SIG-M5 treated with dmso at 0.1 percent for 504 hours (cell line): ENCODE results near the gene TRDN.
A peak's percentile ranks its signal among the peaks of the same experiment; 100 is the strongest.

ENCODE experiments used
- DNase-seq: peaks from one replicate; lab custom pipeline; 2025; ENCODE audit not compliant: unreplicated experiment; lab: John Stamatoyannopoulos, UW

TRDN gene

GRCh38 chr6:123417535-123417934 is 219.2 kb downstream of the TRDN start:
- no peak for DNase-seq

- peak; percentile 43 for DNase-seq
These were observed 220.8 kb downstream of the TRDN start for GRCh38 chr6:123415844-123416468.

GRCh38 chr6:123404975-123405374 is 231.8 kb downstream of the TRDN start:
- DNase-seq, result no peak

- DNase-seq, result no peak
These were observed 234.7 kb downstream of the TRDN start for GRCh38 chr6:123402052-123402451.

GRCh38 chr6:123398072-123398471 is 238.7 kb downstream of the TRDN start:
- no peak for DNase-seq

- no peak for DNase-seq
These were observed 243.4 kb downstream of the TRDN start for GRCh38 chr6:123393331-123393730.

- no peak for DNase-seq
These were observed 253.0 kb downstream of the TRDN start for GRCh38 chr6:123383718-123384117.

GRCh38 chr6:123380257-123380656 is 256.5 kb downstream of the TRDN start:
- DNase-seq, result no peak

GRCh38 chr6:123372737-123373136 is 264.0 kb downstream of the TRDN start:
- no peak for DNase-seq

GRCh38 chr6:123363912-123364311 is 272.8 kb downstream of the TRDN start:
- no peak for DNase-seq

GRCh38 chr6:123360359-123360758 is 276.4 kb downstream of the TRDN start:
- DNase-seq, result no peak

GRCh38 chr6:123352705-123353104 is 284.0 kb downstream of the TRDN start:
- DNase-seq, result no peak

GRCh38 chr6:123352279-123352678 is 284.5 kb downstream of the TRDN start:
- no peak for DNase-seq

- no peak for DNase-seq
These were observed 292.9 kb downstream of the TRDN start for GRCh38 chr6:123343836-123344235.

GRCh38 chr6:123338394-123338793 is 298.4 kb downstream of the TRDN start:
- no peak for DNase-seq

GRCh38 chr6:123333000-123333756 is 303.6 kb downstream of the TRDN start:
- no peak for DNase-seq

- DNase-seq, result no peak
These were observed 304.7 kb downstream of the TRDN start for GRCh38 chr6:123332070-123332469.

- no peak for DNase-seq
These were observed 307.4 kb downstream of the TRDN start for GRCh38 chr6:123329337-123329736.

GRCh38 chr6:123323452-123324329 is 313.1 kb downstream of the TRDN start:
- no peak for DNase-seq

GRCh38 chr6:123321020-123321419 is 315.7 kb downstream of the TRDN start:
- no peak for DNase-seq

GRCh38 chr6:123316733-123317323 is 319.9 kb downstream of the TRDN start:
- DNase-seq, result peak; percentile 20
